Natural killer cell (primary cell): ENCODE data around the gene ANKRD31. TPM values are rescaled to one million over a fixed set of nuclear protein-coding genes. Genes with fewer than 3 reads are reported as not detected.

Experiments
- ATAC-seq, 3 donors: fragments of 150-1000 bp in 2 of 3; fragments of 200-7000 bp in 1 of 3; cut with Tn5 transposase; 1 replicate in 1 of 3; 2 replicates in 2 of 3; pipeline ENCODE4 v1.10.0; 2021; ENCODE audit warnings: mild to moderate bottlenecking in 2 of 3, moderate library complexity in 2 of 3
- DNase-seq, 2 donors: peaks; one replicate each; pipeline versions ENCODE4 v3.0.0 to v3.0.0-alpha.2; 2013 to 2021; ENCODE audit warnings: mixed read lengths in 1 of 2
- H3K27ac ChIP-seq: one replicate; pipeline ENCODE4 v1.5.1; 2013; ENCODE audit warnings: mild to moderate bottlenecking, low read length
- H3K27me3 ChIP-seq: one replicate; pipeline ENCODE4 v1.6.1; 2013; ENCODE audit warnings: low read length; ENCODE audit not compliant: control insufficient read depth, insufficient read depth
- H3K36me3 ChIP-seq: one replicate; pipeline ENCODE4 v1.6.1; 2013; ENCODE audit warnings: low read length; ENCODE audit not compliant: control insufficient read depth, insufficient read depth
- H3K4me1 ChIP-seq: one replicate; pipeline ENCODE4 v1.6.1; 2013; ENCODE audit warnings: low read length; ENCODE audit not compliant: control insufficient read depth, insufficient read depth
- H3K4me3 ChIP-seq: one replicate; pipeline ENCODE4 v1.5.1; 2013; ENCODE audit warnings: low read length
- H3K9me3 ChIP-seq: one replicate; pipeline ENCODE4 v1.6.1; 2013; ENCODE audit warnings: low read length; ENCODE audit not compliant: control insufficient read depth, insufficient read depth
- H3K27ac Mint-ChIP-seq, 2 donors: one replicate each; pipeline ENCODE4 v1.8.0; 2022; ENCODE audit warnings: mild to moderate bottlenecking in 2 of 2, mixed read lengths in 2 of 2, moderate library complexity in 1 of 2
- H3K27me3 Mint-ChIP-seq, 2 donors: one replicate each; pipeline ENCODE4 v1.8.0; 2022; ENCODE audit warnings: low read depth in 2 of 2, mixed read lengths in 2 of 2
- H3K36me3 Mint-ChIP-seq: one replicate; pipeline ENCODE4 v1.8.0; 2022; ENCODE audit warnings: mixed read lengths
- H3K4me1 Mint-ChIP-seq, 2 donors: one replicate each; pipeline ENCODE4 v1.8.0; 2022; ENCODE audit warnings: mixed read lengths in 2 of 2
- H3K4me3 Mint-ChIP-seq: one replicate; pipeline ENCODE4 v1.8.0; 2022; ENCODE audit warnings: mild to moderate bottlenecking, moderate library complexity, mixed read lengths
- H3K9me3 Mint-ChIP-seq, 2 donors: one replicate each; pipeline ENCODE4 v1.8.0; 2022; ENCODE audit warnings: mixed read lengths in 2 of 2
- WGBS: methylation state at CpG from one replicate; pipeline ENCODE4 v1.1.7; 2013; ENCODE audit warnings: missing lambda C conversion rate; ENCODE audit not compliant: insufficient coverage; 5-methylcytosine and 5-hydroxymethylcytosine counted together
- intact Hi-C: fragments of 100-400 bp; cut with micrococcal nuclease; formaldehyde crosslinking; loops from one replicate; pipeline ENCODE4 v1.14.2; 2022
- total RNA-seq, 4 donors: library from RNA; stranded (reverse); fragments of 120-200 nt in 1 of 4; gene quantifications; one replicate each; pipeline versions ENCODE4 v1.2.3 to v1.2.4, GENCODE V29; 2013 to 2022
- TF ChIP-seq, protein P1 (sequence below): fragments of 200-600 bp; IDR thresholded peaks from one replicate; pipeline ENCODE4 v1.8.0; 2022; ENCODE audit warnings: antibody characterized with exemption

The ANKRD31 gene
- total RNA-seq, 3 donors from 2014 or later (not counting 1 experiment from before 2014, with no cell fraction given) = 0.09 to 0.15 (median 0.12) TPM

- Histone ChIP-seq H3K27me3 (peaks cover 4% of the 10 kb centered on the region), H3K9me3 (no peaks in the 10 kb centered on the region), H3K36me3 (no peaks in the 10 kb centered on the region), H3K4me1 (peaks cover 9% of the 10 kb centered on the region), H3K27ac (no peak overlapping the region), H3K4me3 (no peak overlapping the region)
- Mint-ChIP-seq H3K4me1 (peaks cover 0 to 5% of the 10 kb centered on the region in 2 donors), H3K36me3 (no peaks in the 10 kb centered on the region), H3K27ac (peak overlapping the region in 1 of 2 donors; percentile 90), H3K4me3 (no peak overlapping the region), H3K27me3 (peaks cover 0 to 4% of the 10 kb centered on the region in 2 donors), H3K9me3 (no peaks in the 10 kb centered on the region)
- intact Hi-C loops = loop anchor here (2.0 to 5.0 kb wide), 2 partner anchors 445 to 1022 kb away; no protein-coding TSS in a partner anchor
- TF ChIP-seq, protein P1, sequence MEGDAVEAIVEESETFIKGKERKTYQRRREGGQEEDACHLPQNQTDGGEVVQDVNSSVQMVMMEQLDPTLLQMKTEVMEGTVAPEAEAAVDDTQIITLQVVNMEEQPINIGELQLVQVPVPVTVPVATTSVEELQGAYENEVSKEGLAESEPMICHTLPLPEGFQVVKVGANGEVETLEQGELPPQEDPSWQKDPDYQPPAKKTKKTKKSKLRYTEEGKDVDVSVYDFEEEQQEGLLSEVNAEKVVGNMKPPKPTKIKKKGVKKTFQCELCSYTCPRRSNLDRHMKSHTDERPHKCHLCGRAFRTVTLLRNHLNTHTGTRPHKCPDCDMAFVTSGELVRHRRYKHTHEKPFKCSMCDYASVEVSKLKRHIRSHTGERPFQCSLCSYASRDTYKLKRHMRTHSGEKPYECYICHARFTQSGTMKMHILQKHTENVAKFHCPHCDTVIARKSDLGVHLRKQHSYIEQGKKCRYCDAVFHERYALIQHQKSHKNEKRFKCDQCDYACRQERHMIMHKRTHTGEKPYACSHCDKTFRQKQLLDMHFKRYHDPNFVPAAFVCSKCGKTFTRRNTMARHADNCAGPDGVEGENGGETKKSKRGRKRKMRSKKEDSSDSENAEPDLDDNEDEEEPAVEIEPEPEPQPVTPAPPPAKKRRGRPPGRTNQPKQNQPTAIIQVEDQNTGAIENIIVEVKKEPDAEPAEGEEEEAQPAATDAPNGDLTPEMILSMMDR = no peak
- 100% methylated on average over 3 of the region's 4 CpGs for WGBS
- peak in 1 of 2 donors; percentile 8 for DNase-seq
- ATAC-seq = no peak
Measured at GRCh38 chr5:75235711-75236110, 967 bp downstream of the ANKRD31 start.

- Mint-ChIP-seq H3K27ac (no peak overlapping the region), H3K27me3 (peaks cover 0 to 4% of the 10 kb centered on the region in 2 donors), H3K4me1 (peaks cover 0 to 5% of the 10 kb centered on the region in 2 donors), H3K36me3 (no peaks in the 10 kb centered on the region), H3K9me3 (no peaks in the 10 kb centered on the region), H3K4me3 (no peak overlapping the region)
- no peak overlapping the region for H3K4me3 ChIP-seq
- no peak overlapping the region for H3K27ac ChIP-seq
- no peaks in the 10 kb centered on the region for H3K36me3 ChIP-seq
- no peaks in the 10 kb centered on the region for H3K9me3 ChIP-seq
- H3K4me1 ChIP-seq = peaks cover 9% of the 10 kb centered on the region
- TF ChIP-seq, protein P1 = no peak
- DNase-seq (no peak), ATAC-seq (no peak)
- intact Hi-C loops = no loop called here
- peaks cover 4% of the 10 kb centered on the region for H3K27me3 ChIP-seq
Measured at GRCh38 chr5:75234251-75234650, 2.4 kb downstream of the ANKRD31 start.

GRCh38 chr5:75226916-75227315 lies 9.8 kb downstream of the ANKRD31 start:
- intact Hi-C loops = no loop called here
- DNase-seq = no peak
- no peak overlapping the region for H3K27ac ChIP-seq

More at GRCh38 chr5:75226916-75227315, 9.8 kb downstream of the ANKRD31 start:
- no peaks in the 10 kb centered on the region for H3K4me1 ChIP-seq
- no peaks in the 10 kb centered on the region for H3K36me3 ChIP-seq
- no peak for ATAC-seq
- WGBS = 100% methylated on average over 1 of the region's 2 CpGs
- Mint-ChIP-seq H3K9me3 (no peaks in the 10 kb centered on the region), H3K36me3 (no peaks in the 10 kb centered on the region), H3K27ac (no peak overlapping the region), H3K4me3 (no peak overlapping the region), H3K27me3 (peaks cover 8 to 9% of the 10 kb centered on the region in 2 donors), H3K4me1 (peaks cover 0 to 7% of the 10 kb centered on the region in 2 donors)
- TF ChIP-seq, protein P1 = no peak
- H3K27me3 ChIP-seq = no peaks in the 10 kb centered on the region
- no peaks in the 10 kb centered on the region for H3K9me3 ChIP-seq
- no peak overlapping the region for H3K4me3 ChIP-seq
